ENCODE measurements around the gene ASCL3.
A peak's percentile ranks its signal among the peaks of the same experiment; 100 is the strongest.
"Not testable (repeated sequence)": the region's sequence is repeated elsewhere in the genome, so short reads cannot be mapped to it uniquely, and the experiment has no call there.

Gene ASCL3

GRCh38 chr11:8947230-8947943, 4.6 kb upstream of the ASCL3 start:
- no peak for DNase-seq (ENCODE audit: low read depth)

- DNase-seq (ENCODE audit: low read depth), result no peak
Observed at GRCh38 chr11:8941341-8942103, 1.3 kb downstream of the ASCL3 start.

- no peak for DNase-seq (ENCODE audit: low read depth)
Observed at GRCh38 chr11:8937659-8938058, 5.2 kb downstream of the ASCL3 start.

GRCh38 chr11:8937159-8937558, 5.7 kb downstream of the ASCL3 start:
- no peak for DNase-seq (ENCODE audit: low read depth)

GRCh38 chr11:8935789-8936188, 7.0 kb downstream of the ASCL3 start:
- not testable (repeated sequence) for DNase-seq (ENCODE audit: low read depth)

- DNase-seq (ENCODE audit: low read depth), result peak; percentile 82
Observed at GRCh38 chr11:8934742-8935488, 7.9 kb downstream of the ASCL3 start.

GRCh38 chr11:8933931-8934330, 8.9 kb downstream of the ASCL3 start:
- no peak for DNase-seq (ENCODE audit: low read depth)

GRCh38 chr11:8932564-8933180, 10.1 kb downstream of the ASCL3 start, which contains the start of gene C11orf16:
C11orf16 (minus strand) TSS chr11:8932947; CDS start chr11:8932308, 639 bp downstream.
- DNase-seq (ENCODE audit: low read depth), result no peak

GRCh38 chr11:8930456-8931175, 12.2 kb downstream of the ASCL3 start:
- DNase-seq (ENCODE audit: low read depth), result peak; percentile 27

GRCh38 chr11:8928981-8929615, 13.7 kb downstream of the ASCL3 start:
- DNase-seq (ENCODE audit: low read depth), result peak; percentile 70

GRCh38 chr11:8928205-8928604, 14.6 kb downstream of the ASCL3 start:
- DNase-seq (ENCODE audit: low read depth), result no peak

- no peak for DNase-seq (ENCODE audit: low read depth)
Observed at GRCh38 chr11:8927233-8927632, 15.6 kb downstream of the ASCL3 start.

- no peak for DNase-seq (ENCODE audit: low read depth)
Observed at GRCh38 chr11:8926236-8926635, 16.6 kb downstream of the ASCL3 start.

GRCh38 chr11:8925711-8926110, 17.1 kb downstream of the ASCL3 start:
- DNase-seq (ENCODE audit: low read depth), result no peak

GRCh38 chr11:8922691-8923090, 20.1 kb downstream of the ASCL3 start:
- no peak for DNase-seq (ENCODE audit: low read depth)

GRCh38 chr11:8917157-8917825, 25.5 kb downstream of the ASCL3 start:
- DNase-seq (ENCODE audit: low read depth), result peak; percentile 96

GRCh38 chr11:8914661-8915018, 28.2 kb downstream of the ASCL3 start:
- DNase-seq (ENCODE audit: low read depth), result no peak

- DNase-seq (ENCODE audit: low read depth), result peak; percentile 47
Observed at GRCh38 chr11:8913961-8914660, 28.7 kb downstream of the ASCL3 start.

GRCh38 chr11:8911029-8911823, 31.6 kb downstream of the ASCL3 start, which contains the start of gene AKIP1:
AKIP1 (plus strand) TSS chr11:8911189; CDS start chr11:8911450, 261 bp downstream.
- DNase-seq (ENCODE audit: low read depth), result peak; percentile 96
